HUES64 (cell line): ENCODE results near the gene TMEM132D.

ENCODE experiments used
- H3K27ac ChIP-seq: 2 replicates; pipeline ENCODE4 v1.7.0; 2013; ENCODE audit warnings: low read depth, low read length, inconsistent platforms
- H3K27me3 ChIP-seq: 2 replicates; pipeline ENCODE4 v1.6.1; 2013; ENCODE audit warnings: mild to moderate bottlenecking, low read length; ENCODE audit not compliant: insufficient read depth
- H3K36me3 ChIP-seq: 2 replicates; pipeline ENCODE4 v1.6.1; 2013; ENCODE audit warnings: mild to moderate bottlenecking, low read length; ENCODE audit not compliant: insufficient read depth
- H3K4me1 ChIP-seq: 2 replicates; pipeline ENCODE4 v1.6.1; 2013; ENCODE audit warnings: mild to moderate bottlenecking, low read length, moderate library complexity; ENCODE audit not compliant: insufficient read depth
- H3K4me3 ChIP-seq: 2 replicates; pipeline ENCODE4 v1.5.1; 2013; ENCODE audit warnings: mild to moderate bottlenecking, low read length, moderate library complexity
- H3K9ac ChIP-seq: 2 replicates; pipeline ENCODE4 v1.6.1; 2013; ENCODE audit warnings: mild to moderate bottlenecking, low read depth, low read length
- H3K9me3 ChIP-seq: 2 replicates; pipeline ENCODE4 v1.6.1; 2013; ENCODE audit warnings: low read depth, low read length; ENCODE audit not compliant: insufficient read depth
- WGBS: fragments of 150-250, 120-280 bp; methylation state at CpG from one replicate; pipeline ENCODE4 v1.1.7; 2013; ENCODE audit warnings: missing lambda C conversion rate; 5-methylcytosine and 5-hydroxymethylcytosine counted together

The TMEM132D gene

GRCh38 chr12:129310346-129310745 lies 593.5 kb downstream of the TMEM132D start:
- no peaks in the 10 kb centered on the region for H3K4me1 ChIP-seq
- no peaks in the 10 kb centered on the region for H3K36me3 ChIP-seq
- no peaks in the 10 kb centered on the region for H3K9me3 ChIP-seq
- H3K27me3 ChIP-seq: no peaks in the 10 kb centered on the region
- 78% methylated on average over 2 of the region's 2 CpGs for WGBS
- no peak overlapping the region for H3K27ac ChIP-seq
- no peak overlapping the region for H3K4me3 ChIP-seq
- no peak overlapping the region for H3K9ac ChIP-seq

GRCh38 chr12:129305851-129306250 lies 598.0 kb downstream of the TMEM132D start:
- H3K4me1 ChIP-seq: no peaks in the 10 kb centered on the region
- H3K36me3 ChIP-seq: no peaks in the 10 kb centered on the region
- WGBS: 90% methylated on average over 3 of the region's 4 CpGs
- no peak overlapping the region for H3K27ac ChIP-seq
- no peak overlapping the region for H3K9ac ChIP-seq
- H3K27me3 ChIP-seq: no peaks in the 10 kb centered on the region
- H3K9me3 ChIP-seq: no peaks in the 10 kb centered on the region
- no peak overlapping the region for H3K4me3 ChIP-seq

GRCh38 chr12:129304529-129304928 lies 599.3 kb downstream of the TMEM132D start:
- no peaks in the 10 kb centered on the region for H3K36me3 ChIP-seq
- WGBS: 94% methylated on average over 7 of the region's 7 CpGs
- no peaks in the 10 kb centered on the region for H3K27me3 ChIP-seq
- H3K9ac ChIP-seq: no peak overlapping the region
- H3K4me3 ChIP-seq: no peak overlapping the region
- H3K9me3 ChIP-seq: no peaks in the 10 kb centered on the region
- no peaks in the 10 kb centered on the region for H3K4me1 ChIP-seq
- no peak overlapping the region for H3K27ac ChIP-seq

- no peaks in the 10 kb centered on the region for H3K36me3 ChIP-seq
- no peaks in the 10 kb centered on the region for H3K9me3 ChIP-seq
- no peak overlapping the region for H3K9ac ChIP-seq
- no peaks in the 10 kb centered on the region for H3K4me1 ChIP-seq
- H3K27ac ChIP-seq: no peak overlapping the region
- WGBS: 97% methylated on average over 8 of the region's 8 CpGs
- H3K27me3 ChIP-seq: no peaks in the 10 kb centered on the region
- no peak overlapping the region for H3K4me3 ChIP-seq
Measured at GRCh38 chr12:129300011-129300410, 603.8 kb downstream of the TMEM132D start.

GRCh38 chr12:129298921-129299320 lies 604.9 kb downstream of the TMEM132D start:
- no peaks in the 10 kb centered on the region for H3K27me3 ChIP-seq
- H3K4me1 ChIP-seq: no peaks in the 10 kb centered on the region
- 93% methylated on average over 5 of the region's 5 CpGs for WGBS
- H3K27ac ChIP-seq: no peak overlapping the region
- no peak overlapping the region for H3K4me3 ChIP-seq
- H3K9ac ChIP-seq: no peak overlapping the region
- H3K36me3 ChIP-seq: no peaks in the 10 kb centered on the region
- no peaks in the 10 kb centered on the region for H3K9me3 ChIP-seq

- H3K4me3 ChIP-seq: no peak overlapping the region
- no peaks in the 10 kb centered on the region for H3K36me3 ChIP-seq
- no peaks in the 10 kb centered on the region for H3K9me3 ChIP-seq
- no peak overlapping the region for H3K27ac ChIP-seq
- no peaks in the 10 kb centered on the region for H3K4me1 ChIP-seq
- H3K27me3 ChIP-seq: no peaks in the 10 kb centered on the region
- no peak overlapping the region for H3K9ac ChIP-seq
Measured at GRCh38 chr12:129296671-129297070, 607.2 kb downstream of the TMEM132D start.

- WGBS: 96% methylated on average over 7 of the region's 7 CpGs
- Histone ChIP-seq H3K27me3 (no peaks in the 10 kb centered on the region), H3K36me3 (no peaks in the 10 kb centered on the region)
Measured at GRCh38 chr12:129294868-129295267, 609.0 kb downstream of the TMEM132D start.

GRCh38 chr12:129279771-129280170 lies 624.1 kb downstream of the TMEM132D start:
- no peaks in the 10 kb centered on the region for H3K9me3 ChIP-seq
- H3K27ac ChIP-seq: no peak overlapping the region
- no peaks in the 10 kb centered on the region for H3K4me1 ChIP-seq
- no peak overlapping the region for H3K4me3 ChIP-seq
- H3K36me3 ChIP-seq: no peaks in the 10 kb centered on the region
- H3K9ac ChIP-seq: no peak overlapping the region
- 98% methylated on average over 4 of the region's 5 CpGs for WGBS
- no peaks in the 10 kb centered on the region for H3K27me3 ChIP-seq

More at GRCh38 chr12:129294868-129295267, 609.0 kb downstream of the TMEM132D start:
- Histone ChIP-seq H3K27ac (no peak overlapping the region), H3K4me3 (no peak overlapping the region), H3K9me3 (no peaks in the 10 kb centered on the region), H3K9ac (no peak overlapping the region), H3K4me1 (no peaks in the 10 kb centered on the region)

GRCh38 chr12:129276361-129277060 lies 627.3 kb downstream of the TMEM132D start:
- H3K36me3 ChIP-seq: no peaks in the 10 kb centered on the region
- H3K4me3 ChIP-seq: no peak overlapping the region
- WGBS: 92% methylated on average over 9 of the region's 9 CpGs
- no peaks in the 10 kb centered on the region for H3K27me3 ChIP-seq
- H3K9ac ChIP-seq: no peak overlapping the region
- H3K9me3 ChIP-seq: no peaks in the 10 kb centered on the region
- no peaks in the 10 kb centered on the region for H3K4me1 ChIP-seq
- H3K27ac ChIP-seq: no peak overlapping the region

GRCh38 chr12:129269756-129270495 lies 633.9 kb downstream of the TMEM132D start:
- no peak overlapping the region for H3K9ac ChIP-seq
- no peaks in the 10 kb centered on the region for H3K9me3 ChIP-seq
- WGBS: 92% methylated on average over 16 of the region's 16 CpGs
- H3K4me1 ChIP-seq: no peaks in the 10 kb centered on the region
- no peaks in the 10 kb centered on the region for H3K27me3 ChIP-seq
- no peaks in the 10 kb centered on the region for H3K36me3 ChIP-seq
- H3K27ac ChIP-seq: no peak overlapping the region
- H3K4me3 ChIP-seq: no peak overlapping the region

- Histone ChIP-seq H3K4me3 (no peak overlapping the region), H3K9me3 (no peaks in the 10 kb centered on the region), H3K36me3 (no peaks in the 10 kb centered on the region), H3K27ac (no peak overlapping the region), H3K27me3 (no peaks in the 10 kb centered on the region), H3K9ac (no peak overlapping the region), H3K4me1 (no peaks in the 10 kb centered on the region)
- WGBS: 91% methylated on average over 5 of the region's 5 CpGs
Measured at GRCh38 chr12:129258781-129259318, 645.0 kb downstream of the TMEM132D start.
